Activated naive CD4-positive, alpha-beta T cell treated with anti-CD3 and anti-CD28 coated beads, Interleukin-2, amount 10 ng/mL, durations not matched to agents 7 days and 5 days (primary cell): Measurements from ENCODE around the gene OAF.

Source experiments
- CTCF ChIA-PET: fragments of 350-600 bp; sonication (Branson Sonifier 250); formaldehyde crosslinking; loops from one replicate; lab custom pipeline; 2021; ENCODE audit warnings: antibody characterized with exemption; lab: Charles Lee
- DNase-seq: peaks from one replicate; pipeline ENCODE4 v3.0.0-alpha.2; 2020
- H3K27ac Mint-ChIP-seq: one replicate; pipeline ENCODE4 v1.8.0; 2021; ENCODE audit warnings: mild to moderate bottlenecking, moderate library complexity, mixed read lengths
- H3K27me3 Mint-ChIP-seq: one replicate; pipeline ENCODE4 v1.8.0; 2021; ENCODE audit warnings: mild to moderate bottlenecking, mixed read lengths
- H3K36me3 Mint-ChIP-seq: one replicate; pipeline ENCODE4 v1.8.0; 2021; ENCODE audit warnings: mixed read lengths
- H3K4me1 Mint-ChIP-seq: one replicate; pipeline ENCODE4 v1.8.0; 2021; ENCODE audit warnings: mixed read lengths
- H3K4me3 Mint-ChIP-seq: one replicate; pipeline ENCODE4 v1.8.0; 2021; ENCODE audit warnings: mild to moderate bottlenecking, moderate library complexity, mixed read lengths
- H3K9me3 Mint-ChIP-seq: one replicate; pipeline ENCODE4 v1.8.0; 2021; ENCODE audit warnings: mixed read lengths

OAF gene

GRCh38 chr11:120188371-120188770, 22.5 kb upstream of the OAF start:
- no peaks in the 10 kb centered on the region for H3K9me3 Mint-ChIP-seq
- no peak for DNase-seq
- no peaks in the 10 kb centered on the region for H3K4me1 Mint-ChIP-seq
- H3K4me3 Mint-ChIP-seq = no peak overlapping the region
- no peaks in the 10 kb centered on the region for H3K36me3 Mint-ChIP-seq
- H3K27ac Mint-ChIP-seq = no peak overlapping the region
- CTCF ChIA-PET = no interaction called here
- peaks cover 48% of the 10 kb centered on the region for H3K27me3 Mint-ChIP-seq

- Mint-ChIP-seq H3K36me3 (no peaks in the 10 kb centered on the region), H3K4me3 (no peak overlapping the region), H3K9me3 (no peaks in the 10 kb centered on the region), H3K4me1 (no peaks in the 10 kb centered on the region), H3K27ac (no peak overlapping the region), H3K27me3 (peaks cover 51% of the 10 kb centered on the region)
- DNase-seq = no peak
- CTCF ChIA-PET = no interaction called here
These were observed 21.9 kb upstream of the OAF start for GRCh38 chr11:120188811-120189455.

- CTCF ChIA-PET = interaction anchor here (0.9 kb wide), 1 partner anchor 109 kb away, joined by 3 read pairs; no protein-coding TSS in a partner anchor
- H3K27me3 Mint-ChIP-seq = peaks cover 43% of the 10 kb centered on the region
These were observed 19.8 kb upstream of the OAF start for GRCh38 chr11:120191058-120191457.

GRCh38 chr11:120192831-120193625, 17.8 kb upstream of the OAF start:
- no peak overlapping the region for H3K27ac Mint-ChIP-seq
- H3K4me3 Mint-ChIP-seq = no peak overlapping the region
- no peaks in the 10 kb centered on the region for H3K36me3 Mint-ChIP-seq
- no peak for DNase-seq
- H3K4me1 Mint-ChIP-seq = no peaks in the 10 kb centered on the region
- CTCF ChIA-PET = no interaction called here
- peaks cover 38% of the 10 kb centered on the region for H3K27me3 Mint-ChIP-seq
- no peaks in the 10 kb centered on the region for H3K9me3 Mint-ChIP-seq

More at GRCh38 chr11:120191058-120191457, 19.8 kb upstream of the OAF start:
- Mint-ChIP-seq H3K4me3 (no peak overlapping the region), H3K36me3 (no peaks in the 10 kb centered on the region), H3K4me1 (no peaks in the 10 kb centered on the region), H3K9me3 (no peaks in the 10 kb centered on the region), H3K27ac (no peak overlapping the region)
- DNase-seq = no peak

GRCh38 chr11:120194166-120194565, 16.7 kb upstream of the OAF start:
- CTCF ChIA-PET = no interaction called here
- no peak overlapping the region for H3K27ac Mint-ChIP-seq
- H3K4me1 Mint-ChIP-seq = no peaks in the 10 kb centered on the region
- DNase-seq = no peak
- peaks cover 33% of the 10 kb centered on the region for H3K27me3 Mint-ChIP-seq
- no peaks in the 10 kb centered on the region for H3K9me3 Mint-ChIP-seq
- H3K4me3 Mint-ChIP-seq = no peak overlapping the region
- H3K36me3 Mint-ChIP-seq = no peaks in the 10 kb centered on the region

GRCh38 chr11:120195601-120196320, 15.1 kb upstream of the OAF start:
- Mint-ChIP-seq H3K27ac (no peak overlapping the region), H3K4me1 (no peaks in the 10 kb centered on the region), H3K9me3 (no peaks in the 10 kb centered on the region), H3K4me3 (no peak overlapping the region), H3K36me3 (no peaks in the 10 kb centered on the region), H3K27me3 (peaks cover 41% of the 10 kb centered on the region)
- DNase-seq = no peak
- CTCF ChIA-PET = no interaction called here

GRCh38 chr11:120196826-120197225, 14.0 kb upstream of the OAF start:
- H3K4me1 Mint-ChIP-seq = no peaks in the 10 kb centered on the region
- no peaks in the 10 kb centered on the region for H3K9me3 Mint-ChIP-seq
- CTCF ChIA-PET = no interaction called here
- DNase-seq = no peak
- no peak overlapping the region for H3K4me3 Mint-ChIP-seq
- H3K36me3 Mint-ChIP-seq = no peaks in the 10 kb centered on the region
- no peak overlapping the region for H3K27ac Mint-ChIP-seq
- H3K27me3 Mint-ChIP-seq = peaks cover 43% of the 10 kb centered on the region

- no peaks in the 10 kb centered on the region for H3K36me3 Mint-ChIP-seq
- H3K4me3 Mint-ChIP-seq = no peak overlapping the region
- no peak overlapping the region for H3K27ac Mint-ChIP-seq
- CTCF ChIA-PET = no interaction called here
- no peak for DNase-seq
- no peaks in the 10 kb centered on the region for H3K4me1 Mint-ChIP-seq
- H3K27me3 Mint-ChIP-seq = peaks cover 43% of the 10 kb centered on the region
- H3K9me3 Mint-ChIP-seq = no peaks in the 10 kb centered on the region
These were observed 13.5 kb upstream of the OAF start for GRCh38 chr11:120197251-120197891.

GRCh38 chr11:120197977-120198376, 12.9 kb upstream of the OAF start:
- Mint-ChIP-seq H3K4me3 (no peak overlapping the region), H3K36me3 (no peaks in the 10 kb centered on the region), H3K9me3 (no peaks in the 10 kb centered on the region), H3K27me3 (peaks cover 43% of the 10 kb centered on the region), H3K4me1 (no peaks in the 10 kb centered on the region), H3K27ac (no peak overlapping the region)
- no peak for DNase-seq
- CTCF ChIA-PET = no interaction called here

GRCh38 chr11:120198403-120198786, 12.4 kb upstream of the OAF start:
- CTCF ChIA-PET = no interaction called here
- H3K4me1 Mint-ChIP-seq = no peaks in the 10 kb centered on the region
- no peaks in the 10 kb centered on the region for H3K36me3 Mint-ChIP-seq
- DNase-seq = no peak
- H3K9me3 Mint-ChIP-seq = no peaks in the 10 kb centered on the region
- no peak overlapping the region for H3K4me3 Mint-ChIP-seq
- H3K27ac Mint-ChIP-seq = no peak overlapping the region
- H3K27me3 Mint-ChIP-seq = peaks cover 40% of the 10 kb centered on the region

GRCh38 chr11:120198787-120199469, 11.9 kb upstream of the OAF start:
- no peak overlapping the region for H3K27ac Mint-ChIP-seq
- H3K4me1 Mint-ChIP-seq = no peaks in the 10 kb centered on the region
- CTCF ChIA-PET = interaction anchor here (0.5 kb wide), 1 partner anchor 10 kb away, joined by 3 read pairs; no protein-coding TSS in a partner anchor
- peaks cover 37% of the 10 kb centered on the region for H3K27me3 Mint-ChIP-seq
- no peaks in the 10 kb centered on the region for H3K9me3 Mint-ChIP-seq
- H3K4me3 Mint-ChIP-seq = no peak overlapping the region
- no peaks in the 10 kb centered on the region for H3K36me3 Mint-ChIP-seq
- no peak for DNase-seq

- Mint-ChIP-seq H3K9me3 (no peaks in the 10 kb centered on the region), H3K4me1 (no peaks in the 10 kb centered on the region), H3K4me3 (no peak overlapping the region), H3K27ac (no peak overlapping the region), H3K27me3 (peaks cover 37% of the 10 kb centered on the region), H3K36me3 (no peaks in the 10 kb centered on the region)
- CTCF ChIA-PET = interaction anchor here (0.5 kb wide), 1 partner anchor 10 kb away, joined by 3 read pairs; no protein-coding TSS in a partner anchor
- no peak for DNase-seq
These were observed 11.2 kb upstream of the OAF start for GRCh38 chr11:120199613-120200012.

- no peak for DNase-seq
- Mint-ChIP-seq H3K4me3 (no peak overlapping the region), H3K36me3 (no peaks in the 10 kb centered on the region), H3K27ac (no peak overlapping the region), H3K27me3 (peaks cover 39% of the 10 kb centered on the region), H3K4me1 (no peaks in the 10 kb centered on the region), H3K9me3 (no peaks in the 10 kb centered on the region)
- CTCF ChIA-PET = no interaction called here
These were observed 10.2 kb upstream of the OAF start for GRCh38 chr11:120200677-120201076.

GRCh38 chr11:120201653-120202052, 9.2 kb upstream of the OAF start:
- no peak overlapping the region for H3K4me3 Mint-ChIP-seq
- H3K27me3 Mint-ChIP-seq = peaks cover 36% of the 10 kb centered on the region
- CTCF ChIA-PET = no interaction called here
- no peak overlapping the region for H3K27ac Mint-ChIP-seq
- DNase-seq = no peak
- no peaks in the 10 kb centered on the region for H3K36me3 Mint-ChIP-seq
- H3K9me3 Mint-ChIP-seq = no peaks in the 10 kb centered on the region
- no peaks in the 10 kb centered on the region for H3K4me1 Mint-ChIP-seq
